Spleen (tissue), 7 donors: ENCODE measurements around the gene EPB41.

Experiments
- POLR2A ChIP-seq, 3 donors: fragments of 450-650 bp; IDR thresholded peaks; one replicate each; pipeline ENCODE4 v1.5.1; 2017; ENCODE audit warnings: antibody characterized with exemption in 3 of 3, mild to moderate bottlenecking in 1 of 3
- POLR2AphosphoS5 ChIP-seq, 3 donors: sonication (generic); formaldehyde crosslinking; IDR thresholded peaks; one replicate each; pipeline ENCODE4 v1.5.1; 2017; ENCODE audit warnings: antibody characterized with exemption in 3 of 3
- TF ChIP-seq, protein P1 (sequence below), 11 experiments: fragments of 200-600 bp in 7 of 11; fragments of 450-650 bp in 4 of 11; sonication (generic) in 4 of 11; IDR thresholded peaks in 8 of 11; conservative IDR thresholded peaks in 3 of 11; 1 replicate in 7 of 11; 2 replicates in 4 of 11; pipeline versions ENCODE4 v1.4.0 to v1.8.0; 2016 to 2021; ENCODE audit warnings: antibody characterized with exemption in 11 of 11, inconsistent platforms in 4 of 11, mild to moderate bottlenecking in 1 of 11
- donor health status: DM: no; HTN: no; CAD: no; lungs with moderate emphysema.
- donor health status: DM: no; HTN: no; CAD: no.
- donor health status: DM: no; HTN: no; CAD: no.

DNA sequence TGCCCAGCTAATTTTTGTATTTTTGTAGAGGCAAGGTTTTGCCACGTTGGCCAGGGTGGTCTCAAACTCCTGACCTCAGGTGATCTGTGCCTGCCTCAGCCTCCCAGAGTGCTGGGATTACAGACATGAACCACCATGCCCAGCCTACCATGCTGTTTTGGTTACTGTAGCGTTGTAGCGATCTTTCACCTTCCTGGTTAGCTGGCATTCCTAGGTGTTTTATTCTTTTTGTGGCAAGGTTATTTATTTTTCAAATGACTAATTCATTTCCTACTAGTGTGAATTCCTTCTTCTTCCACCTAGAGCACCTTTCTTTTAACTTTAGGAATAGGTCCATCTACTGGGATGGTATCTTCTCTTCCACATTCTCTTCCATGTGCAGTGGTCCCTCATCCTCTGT is 180.1 kb downstream of the EPB41 start:
- TF ChIP-seq, protein P1, sequence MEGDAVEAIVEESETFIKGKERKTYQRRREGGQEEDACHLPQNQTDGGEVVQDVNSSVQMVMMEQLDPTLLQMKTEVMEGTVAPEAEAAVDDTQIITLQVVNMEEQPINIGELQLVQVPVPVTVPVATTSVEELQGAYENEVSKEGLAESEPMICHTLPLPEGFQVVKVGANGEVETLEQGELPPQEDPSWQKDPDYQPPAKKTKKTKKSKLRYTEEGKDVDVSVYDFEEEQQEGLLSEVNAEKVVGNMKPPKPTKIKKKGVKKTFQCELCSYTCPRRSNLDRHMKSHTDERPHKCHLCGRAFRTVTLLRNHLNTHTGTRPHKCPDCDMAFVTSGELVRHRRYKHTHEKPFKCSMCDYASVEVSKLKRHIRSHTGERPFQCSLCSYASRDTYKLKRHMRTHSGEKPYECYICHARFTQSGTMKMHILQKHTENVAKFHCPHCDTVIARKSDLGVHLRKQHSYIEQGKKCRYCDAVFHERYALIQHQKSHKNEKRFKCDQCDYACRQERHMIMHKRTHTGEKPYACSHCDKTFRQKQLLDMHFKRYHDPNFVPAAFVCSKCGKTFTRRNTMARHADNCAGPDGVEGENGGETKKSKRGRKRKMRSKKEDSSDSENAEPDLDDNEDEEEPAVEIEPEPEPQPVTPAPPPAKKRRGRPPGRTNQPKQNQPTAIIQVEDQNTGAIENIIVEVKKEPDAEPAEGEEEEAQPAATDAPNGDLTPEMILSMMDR (IDR thresholded peaks at IDR 0.05 in 8 of 11, conservative IDR thresholded peaks at IDR 0.05 in 3 of 11) = no peak
- TF ChIP-seq POLR2A (IDR thresholded peaks at IDR 0.05) (no peak), POLR2AphosphoS5 (IDR thresholded peaks at IDR 0.05) (no peak)
